GM12801 (cell line): ENCODE results near the gene UPF2.

Experiments
- TF ChIP-seq, protein P1 (sequence below): IDR thresholded peaks from one replicate; pipeline ENCODE4 v1.5.1; 2011; ENCODE audit warnings: control low read depth; ENCODE audit not compliant: insufficient read length; ENCODE audit errors: extremely low read depth

UPF2 gene

DNA sequence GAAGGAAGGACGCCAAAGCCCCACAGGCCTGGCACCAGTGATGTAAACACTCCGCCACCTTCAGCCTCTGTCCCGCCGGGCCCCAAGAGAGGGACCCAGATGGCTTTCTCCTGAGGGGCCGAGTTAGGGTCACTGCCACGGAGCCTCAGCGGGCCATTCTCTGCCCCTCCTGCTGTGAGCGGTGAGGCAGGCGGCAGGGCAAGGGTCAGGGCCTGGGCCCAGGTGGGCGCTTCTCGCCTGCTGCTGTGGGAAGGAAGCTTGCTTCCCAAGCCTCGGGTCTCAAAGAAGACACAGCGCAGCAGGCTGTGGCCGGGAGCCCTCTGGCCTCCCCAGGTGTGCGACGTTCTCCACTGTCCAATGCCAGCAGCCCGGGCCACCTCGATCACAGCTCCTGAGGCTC, 134.7 kb downstream of the UPF2 start:
- TF ChIP-seq, protein P1, sequence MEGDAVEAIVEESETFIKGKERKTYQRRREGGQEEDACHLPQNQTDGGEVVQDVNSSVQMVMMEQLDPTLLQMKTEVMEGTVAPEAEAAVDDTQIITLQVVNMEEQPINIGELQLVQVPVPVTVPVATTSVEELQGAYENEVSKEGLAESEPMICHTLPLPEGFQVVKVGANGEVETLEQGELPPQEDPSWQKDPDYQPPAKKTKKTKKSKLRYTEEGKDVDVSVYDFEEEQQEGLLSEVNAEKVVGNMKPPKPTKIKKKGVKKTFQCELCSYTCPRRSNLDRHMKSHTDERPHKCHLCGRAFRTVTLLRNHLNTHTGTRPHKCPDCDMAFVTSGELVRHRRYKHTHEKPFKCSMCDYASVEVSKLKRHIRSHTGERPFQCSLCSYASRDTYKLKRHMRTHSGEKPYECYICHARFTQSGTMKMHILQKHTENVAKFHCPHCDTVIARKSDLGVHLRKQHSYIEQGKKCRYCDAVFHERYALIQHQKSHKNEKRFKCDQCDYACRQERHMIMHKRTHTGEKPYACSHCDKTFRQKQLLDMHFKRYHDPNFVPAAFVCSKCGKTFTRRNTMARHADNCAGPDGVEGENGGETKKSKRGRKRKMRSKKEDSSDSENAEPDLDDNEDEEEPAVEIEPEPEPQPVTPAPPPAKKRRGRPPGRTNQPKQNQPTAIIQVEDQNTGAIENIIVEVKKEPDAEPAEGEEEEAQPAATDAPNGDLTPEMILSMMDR = no peak

DNA sequence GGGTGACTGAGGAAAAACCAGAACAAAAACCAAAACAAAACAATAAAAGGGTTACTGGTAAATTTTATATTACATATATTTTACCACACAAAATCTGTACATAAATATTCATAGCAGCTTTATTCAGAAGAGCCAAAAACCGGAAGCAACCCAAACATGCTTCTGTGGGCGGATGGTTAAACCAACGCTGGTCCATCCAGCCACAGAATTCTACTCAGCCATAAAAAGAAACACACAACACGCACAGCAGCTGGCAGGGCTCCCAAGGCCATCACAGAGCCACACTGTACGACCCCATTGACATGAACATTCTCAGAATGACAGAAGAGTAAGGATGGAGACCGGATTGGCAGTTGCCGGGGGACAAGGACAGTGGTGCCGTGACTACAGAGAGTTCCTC, 135.9 kb downstream of the UPF2 start:
- TF ChIP-seq, protein P1 = no peak

DNA sequence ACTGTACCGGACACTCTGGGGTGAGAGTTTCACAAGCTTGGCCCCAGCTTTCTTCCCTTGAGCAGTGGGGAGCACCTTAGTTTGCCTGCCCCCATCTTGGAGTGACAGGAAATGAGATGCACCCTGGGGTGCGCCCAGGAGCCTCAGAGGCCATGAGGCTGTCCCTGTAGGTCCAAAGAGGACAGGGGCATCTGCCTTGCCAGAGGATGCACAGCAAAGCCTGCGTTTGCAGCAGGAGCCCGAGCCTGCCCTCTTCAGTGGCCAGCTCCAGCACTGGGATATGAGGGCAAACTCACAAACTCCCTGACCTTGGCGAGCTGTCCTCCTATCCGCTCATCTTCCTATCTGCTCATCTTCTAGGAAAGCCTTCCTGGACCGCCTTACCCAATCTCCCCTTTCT, 140.0 kb downstream of the UPF2 start:
- TF ChIP-seq, protein P1 = no peak

DNA sequence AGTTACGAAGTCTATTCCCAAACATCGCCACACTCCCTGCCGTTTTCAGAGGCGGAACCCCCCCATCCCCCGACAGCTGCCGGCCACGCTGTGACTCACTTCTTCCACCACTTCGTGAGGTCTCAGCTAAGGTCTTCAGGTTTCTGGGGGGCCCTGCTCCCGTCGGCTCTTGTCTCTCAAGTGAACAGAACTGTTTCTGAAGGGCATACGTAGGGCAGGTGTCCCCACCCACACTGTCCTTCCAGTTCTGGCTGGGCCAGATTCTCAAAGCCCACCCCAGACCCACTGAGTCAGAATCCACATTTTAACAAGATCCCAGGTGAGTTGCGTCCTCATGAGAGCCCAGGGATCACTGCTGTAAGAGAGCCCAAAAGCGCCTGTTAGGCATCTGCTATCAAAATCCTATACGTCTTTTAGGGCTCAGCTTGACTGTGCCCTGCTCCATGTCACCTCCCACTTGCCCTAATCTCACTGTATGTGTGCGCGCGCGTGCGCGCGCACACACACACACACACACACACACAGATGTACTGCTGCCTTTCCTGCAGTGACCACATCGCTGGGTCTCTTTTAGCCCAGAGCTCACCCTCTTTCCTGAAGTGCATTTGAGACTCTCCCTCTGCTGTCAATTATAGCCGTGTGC, 140.7 kb downstream of the UPF2 start:
- TF ChIP-seq, protein P1 = no peak

DNA sequence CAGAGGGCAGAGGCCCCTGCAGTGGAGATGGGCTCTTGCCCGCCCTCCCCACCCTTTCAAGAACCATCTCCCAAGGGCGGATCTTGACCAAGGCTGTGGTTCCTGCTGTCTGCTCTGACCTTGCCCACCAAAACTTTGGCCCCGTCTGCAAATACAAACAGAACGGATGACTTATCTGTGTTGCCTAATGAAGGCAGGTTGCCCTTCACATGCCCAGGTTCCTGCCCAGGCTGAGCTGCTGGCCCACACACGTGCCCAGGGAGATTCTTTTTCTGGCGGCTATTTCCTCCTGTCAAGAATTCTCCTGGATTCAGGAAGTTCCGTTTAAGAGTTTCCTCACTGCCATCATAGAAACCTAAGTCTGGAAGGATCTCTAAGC, 141.2 kb downstream of the UPF2 start:
- TF ChIP-seq, protein P1 = no peak

DNA sequence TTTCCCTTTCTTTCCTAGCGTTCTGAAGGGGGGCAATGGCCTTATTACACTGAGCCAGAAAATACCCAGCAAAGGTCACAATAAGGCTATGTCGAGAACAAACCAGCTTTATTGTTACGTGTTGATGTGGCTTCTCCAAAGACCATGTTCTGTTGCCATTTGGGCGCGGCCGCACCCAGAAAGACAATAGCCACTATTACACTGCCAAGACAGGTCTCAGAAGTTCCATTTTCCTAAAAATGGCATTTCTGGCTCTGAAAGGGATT, 141.6 kb downstream of the UPF2 start:
- TF ChIP-seq, protein P1 = no peak

DNA sequence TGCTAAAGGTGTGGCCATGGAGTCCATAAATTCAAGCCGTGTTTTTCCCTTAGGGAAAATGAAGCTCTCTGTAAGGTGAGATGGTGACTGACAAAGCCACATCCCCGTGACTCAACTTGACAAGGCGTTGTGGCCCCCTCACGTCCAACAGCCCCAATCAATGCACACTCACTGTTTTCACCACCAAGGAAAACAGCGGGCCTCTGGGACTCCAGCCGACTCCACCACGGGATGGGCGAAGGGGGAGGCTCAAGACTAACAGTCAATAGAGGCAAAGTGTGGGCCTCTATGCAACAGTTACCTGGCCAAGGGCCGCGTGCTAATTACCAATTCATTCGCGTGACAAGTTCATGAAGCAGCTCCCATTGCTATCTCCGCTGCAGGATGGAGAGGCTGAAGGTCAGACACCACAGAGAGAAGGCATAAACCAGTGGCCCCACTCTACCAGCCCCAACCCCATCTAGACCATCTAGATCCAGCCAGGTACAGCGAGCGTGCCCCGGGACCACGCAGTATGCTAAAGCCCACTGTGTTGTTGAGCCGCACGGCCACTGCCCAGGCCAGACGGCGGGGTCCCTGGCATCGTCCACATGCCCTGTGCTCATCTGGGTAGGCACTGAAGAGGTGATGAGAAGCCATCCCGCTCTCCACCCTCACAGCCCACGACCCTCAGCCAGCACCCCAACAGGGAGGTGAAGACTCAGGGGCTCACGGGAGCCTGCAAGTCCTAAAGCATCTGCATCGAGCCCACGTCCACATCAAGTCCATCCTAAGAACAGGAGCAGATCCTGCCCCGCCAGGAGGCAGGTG, 143.3 kb downstream of the UPF2 start:
- TF ChIP-seq, protein P1 = no peak
